HUES64 (cell line): ENCODE results near the gene KRTAP10-3.
"Not testable (repeated sequence)": the region's sequence is repeated elsewhere in the genome, so short reads cannot be mapped to it uniquely, and the experiment has no call there.

Experiments
- H3K27ac ChIP-seq: 2 replicates; pipeline ENCODE4 v1.7.0; 2013; ENCODE audit warnings: low read depth, low read length, inconsistent platforms
- H3K27me3 ChIP-seq: 2 replicates; pipeline ENCODE4 v1.6.1; 2013; ENCODE audit warnings: mild to moderate bottlenecking, low read length; ENCODE audit not compliant: insufficient read depth
- H3K36me3 ChIP-seq: 2 replicates; pipeline ENCODE4 v1.6.1; 2013; ENCODE audit warnings: mild to moderate bottlenecking, low read length; ENCODE audit not compliant: insufficient read depth
- H3K4me1 ChIP-seq: 2 replicates; pipeline ENCODE4 v1.6.1; 2013; ENCODE audit warnings: mild to moderate bottlenecking, low read length, moderate library complexity; ENCODE audit not compliant: insufficient read depth
- H3K4me3 ChIP-seq: 2 replicates; pipeline ENCODE4 v1.5.1; 2013; ENCODE audit warnings: mild to moderate bottlenecking, low read length, moderate library complexity
- H3K9ac ChIP-seq: 2 replicates; pipeline ENCODE4 v1.6.1; 2013; ENCODE audit warnings: mild to moderate bottlenecking, low read depth, low read length
- H3K9me3 ChIP-seq: 2 replicates; pipeline ENCODE4 v1.6.1; 2013; ENCODE audit warnings: low read depth, low read length; ENCODE audit not compliant: insufficient read depth
- WGBS: fragments of 150-250, 120-280 bp; methylation state at CpG from one replicate; pipeline ENCODE4 v1.1.7; 2013; ENCODE audit warnings: missing lambda C conversion rate; 5-methylcytosine and 5-hydroxymethylcytosine counted together

Gene KRTAP10-3

DNA sequence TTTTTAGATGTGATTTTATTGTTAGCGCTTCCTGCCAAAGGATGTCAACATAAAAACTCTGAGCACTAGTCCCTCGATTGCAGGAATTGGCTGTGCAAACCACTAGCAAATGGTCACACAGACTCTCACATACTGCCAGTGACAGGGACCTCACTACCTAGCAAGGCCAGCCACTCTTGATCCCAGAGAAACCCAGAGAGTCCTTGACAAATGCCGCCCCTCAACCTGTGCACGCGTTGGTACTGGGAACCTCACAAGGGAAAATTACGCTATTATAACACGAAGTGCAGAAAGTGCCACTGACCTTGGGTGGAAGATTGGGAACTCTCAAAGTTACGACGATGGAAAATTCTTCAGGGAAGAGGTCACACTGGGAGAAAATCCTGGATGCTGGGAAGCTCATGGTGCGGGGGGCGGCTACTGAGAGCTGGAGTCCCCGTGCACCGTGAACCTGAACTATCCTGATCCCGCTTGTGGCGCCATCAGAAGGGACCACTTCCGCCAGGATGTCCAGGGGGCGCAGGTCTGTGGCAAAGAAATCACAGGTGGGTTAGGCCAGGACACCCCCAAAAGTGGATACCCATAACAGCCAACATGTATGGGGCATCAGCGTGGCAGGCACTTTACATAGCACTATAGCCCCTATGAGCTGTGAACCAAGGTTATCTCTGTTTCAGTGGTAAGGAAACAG is 9.0 kb upstream of the KRTAP10-3 start:
- H3K27ac ChIP-seq = no peak overlapping the region
- H3K9me3 ChIP-seq = peaks cover 4% of the 10 kb centered on the region; the same call in 1 of the 2 replicates
- no peak overlapping the region for H3K9ac ChIP-seq
- no peaks in the 10 kb centered on the region for H3K36me3 ChIP-seq
- H3K4me1 ChIP-seq = no peaks in the 10 kb centered on the region
- H3K4me3 ChIP-seq = no peak overlapping the region
- 95% methylated on average over 18 of the region's 18 CpGs for WGBS
- H3K27me3 ChIP-seq = no peaks in the 10 kb centered on the region

DNA sequence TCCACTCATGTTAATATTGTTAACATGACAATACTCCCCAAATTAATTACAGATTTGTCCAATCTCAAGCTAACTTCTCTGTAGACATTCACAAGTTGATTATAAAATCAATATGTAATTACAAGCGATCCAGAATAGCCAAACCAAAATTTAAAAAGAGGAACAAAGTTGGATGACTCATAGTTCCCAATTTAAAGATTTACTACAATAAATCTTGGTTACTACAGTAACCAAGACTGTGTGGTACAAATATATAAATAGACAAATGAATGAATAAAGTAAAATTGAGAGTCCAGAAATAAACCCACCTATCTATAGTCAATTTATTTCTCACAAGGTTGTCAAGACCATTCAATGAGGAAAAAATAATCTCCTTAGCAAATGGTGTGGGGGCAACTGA is 7.8 kb upstream of the KRTAP10-3 start:
- H3K4me1 ChIP-seq = no peaks in the 10 kb centered on the region
- no peak overlapping the region for H3K27ac ChIP-seq
- 75% methylated on average over 1 of the region's 1 CpG for WGBS
- no peaks in the 10 kb centered on the region for H3K27me3 ChIP-seq
- H3K4me3 ChIP-seq = no peak overlapping the region
- peaks cover 4% of the 10 kb centered on the region; the same call in 1 of the 2 replicates for H3K9me3 ChIP-seq
- H3K9ac ChIP-seq = no peak overlapping the region
- no peaks in the 10 kb centered on the region for H3K36me3 ChIP-seq

GRCh38 chr21:44564886-44565598 is 6.4 kb upstream of the KRTAP10-3 start:
- H3K4me1 ChIP-seq = no peaks in the 10 kb centered on the region
- H3K27me3 ChIP-seq = no peaks in the 10 kb centered on the region
- H3K9ac ChIP-seq = no peak overlapping the region
- no peak overlapping the region for H3K4me3 ChIP-seq
- H3K27ac ChIP-seq = no peak overlapping the region
- H3K9me3 ChIP-seq = no peaks in the 10 kb centered on the region
- no peaks in the 10 kb centered on the region for H3K36me3 ChIP-seq
- WGBS = 0% methylated on average over 1 of the region's 1 CpG

DNA sequence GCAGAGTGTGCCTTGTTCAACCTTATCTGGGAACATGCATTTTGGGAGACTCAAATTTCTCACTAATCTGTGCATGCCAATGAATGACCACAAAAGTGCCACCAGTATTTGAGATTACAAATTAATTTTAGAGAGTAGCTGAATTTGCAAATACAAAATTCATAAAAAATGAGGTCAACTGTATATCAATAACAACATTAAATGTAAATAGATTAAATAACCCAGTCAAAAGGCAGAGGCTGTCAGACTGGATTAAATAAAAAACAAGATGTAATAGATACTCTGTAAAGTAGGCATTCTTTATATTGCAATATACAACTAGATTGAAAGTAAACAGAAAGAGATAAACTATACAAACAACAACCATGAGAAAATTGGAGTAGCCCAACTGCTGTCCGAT is 5.5 kb upstream of the KRTAP10-3 start:
- H3K4me1 ChIP-seq = no peaks in the 10 kb centered on the region
- H3K9ac ChIP-seq = no peak overlapping the region
- no peak overlapping the region for H3K27ac ChIP-seq
- WGBS = no CpG with 5 or more reads among the region's 1 CpG
- H3K27me3 ChIP-seq = no peaks in the 10 kb centered on the region
- no peak overlapping the region for H3K4me3 ChIP-seq
- no peaks in the 10 kb centered on the region for H3K36me3 ChIP-seq
- H3K9me3 ChIP-seq = no peaks in the 10 kb centered on the region

DNA sequence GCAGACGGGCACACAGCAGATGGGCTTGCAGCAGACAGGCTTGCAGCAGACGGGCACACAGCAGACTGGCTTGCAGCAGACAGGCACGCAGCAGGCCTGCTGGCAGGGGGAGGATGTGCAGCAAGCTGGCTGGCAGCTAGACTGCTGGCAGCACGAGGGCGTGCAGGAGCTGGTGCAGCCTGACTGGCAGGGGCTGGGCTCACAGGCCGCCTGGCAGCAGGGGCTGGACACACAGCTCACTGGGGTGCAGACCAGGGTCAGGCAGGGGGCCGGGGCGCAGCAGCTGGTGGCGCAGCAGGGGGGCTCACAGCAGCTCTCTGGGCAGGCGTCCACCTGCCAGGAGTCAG is 293 bp downstream of the KRTAP10-3 start:
- not testable (repeated sequence) for H3K9me3 ChIP-seq, H3K9ac ChIP-seq, H3K4me1 ChIP-seq, H3K4me3 ChIP-seq, H3K27me3 ChIP-seq, H3K27ac ChIP-seq, H3K36me3 ChIP-seq
- 67% methylated on average over 10 of the region's 10 CpGs for WGBS

GRCh38 chr21:44557491-44558328 is 885 bp downstream of the KRTAP10-3 start:
- Histone ChIP-seq H3K27me3 (no peaks in the 10 kb centered on the region), H3K27ac (no peak overlapping the region), H3K36me3 (no peaks in the 10 kb centered on the region), H3K9ac (no peak overlapping the region; the same call in 1 of the 2 replicates), H3K9me3 (no peaks in the 10 kb centered on the region), H3K4me1 (0 out of 2 replicates have a peak, but pooled peaks cover 9% of the 10 kb centered on the region), H3K4me3 (no peak overlapping the region)
- 71% methylated on average over 30 of the region's 30 CpGs for WGBS

- 93% methylated on average over 9 of the region's 9 CpGs for WGBS
- Histone ChIP-seq H3K27me3 (no peaks in the 10 kb centered on the region), H3K4me3 (no peak overlapping the region)
These were observed 1.7 kb downstream of the KRTAP10-3 start for GRCh38 chr21:44556879-44557278.

DNA sequence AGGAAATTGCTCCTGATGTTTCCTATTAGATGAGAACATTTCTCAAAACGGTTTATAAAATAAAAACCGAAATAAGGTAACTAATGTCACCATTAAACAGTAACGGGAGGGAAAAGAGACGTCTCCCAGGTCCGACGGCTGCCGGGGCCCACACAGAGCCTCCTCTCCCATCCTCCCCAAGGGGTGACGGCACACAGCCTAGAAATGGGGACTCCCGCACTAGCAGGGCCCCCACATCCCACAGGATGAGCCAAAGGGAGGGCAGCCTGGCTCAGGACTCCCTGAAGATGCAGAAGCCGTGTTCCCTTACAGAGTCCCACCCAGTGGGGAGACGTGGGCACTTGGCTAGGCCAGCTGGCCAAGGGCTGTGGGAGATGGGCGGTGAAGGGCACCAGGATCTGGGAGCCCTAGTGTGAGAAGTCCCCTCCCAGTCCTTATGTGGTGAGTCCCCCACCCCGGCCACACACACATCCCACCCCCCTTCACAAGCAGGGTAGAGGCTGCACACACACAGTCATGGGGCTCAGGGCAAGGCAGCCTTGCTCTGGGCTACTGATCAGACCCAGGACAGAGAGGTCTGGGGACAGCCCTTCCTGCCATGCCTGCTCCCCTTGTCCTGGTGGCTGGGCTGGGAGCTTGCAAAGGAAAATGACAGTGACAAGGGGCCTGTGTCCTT is 3.3 kb downstream of the KRTAP10-3 start:
- no peak overlapping the region for H3K4me3 ChIP-seq
- H3K4me1 ChIP-seq = 0 out of 2 replicates have a peak, but pooled peaks cover 9% of the 10 kb centered on the region
- H3K9me3 ChIP-seq = no peaks in the 10 kb centered on the region
- WGBS = 91% methylated on average over 13 of the region's 13 CpGs
- no peaks in the 10 kb centered on the region for H3K27me3 ChIP-seq
- no peak overlapping the region for H3K27ac ChIP-seq
- H3K9ac ChIP-seq = no peak overlapping the region
- H3K36me3 ChIP-seq = no peaks in the 10 kb centered on the region

More at GRCh38 chr21:44556879-44557278, 1.7 kb downstream of the KRTAP10-3 start:
- no peaks in the 10 kb centered on the region for H3K36me3 ChIP-seq
- H3K9me3 ChIP-seq = no peaks in the 10 kb centered on the region
- H3K9ac ChIP-seq = no peak overlapping the region
- H3K27ac ChIP-seq = no peak overlapping the region
- 0 out of 2 replicates have a peak, but pooled peaks cover 9% of the 10 kb centered on the region for H3K4me1 ChIP-seq

- Histone ChIP-seq H3K27me3 (no peaks in the 10 kb centered on the region), H3K36me3 (no peaks in the 10 kb centered on the region), H3K9me3 (no peaks in the 10 kb centered on the region), H3K4me1 (peaks cover 24% of the 10 kb centered on the region), H3K4me3 (no peak overlapping the region), H3K27ac (no peak overlapping the region), H3K9ac (no peak overlapping the region)
- WGBS = 64% methylated on average over 13 of the region's 13 CpGs
These were observed 5.9 kb downstream of the KRTAP10-3 start for GRCh38 chr21:44552681-44553080.

GRCh38 chr21:44552136-44552535 is 6.5 kb downstream of the KRTAP10-3 start:
- no peak overlapping the region for H3K4me3 ChIP-seq
- H3K27me3 ChIP-seq = no peaks in the 10 kb centered on the region
- H3K27ac ChIP-seq = no peak overlapping the region
- no peak overlapping the region for H3K9ac ChIP-seq
- 73% methylated on average over 6 of the region's 6 CpGs for WGBS
- H3K9me3 ChIP-seq = no peaks in the 10 kb centered on the region
- H3K36me3 ChIP-seq = no peaks in the 10 kb centered on the region
- H3K4me1 ChIP-seq = peaks cover 19% of the 10 kb centered on the region
